Stimulated activated CD4-positive, alpha-beta T cell treated with anti-CD3 and anti-CD28 coated beads, Interleukin-1b, Interleukin-23, amount 100 ng/mL, for 24 hours (primary cell): ENCODE measurements around the gene NCAM1.

Source experiments
- DNase-seq, 4 experiments: peaks; one replicate each; pipeline ENCODE4 v3.0.0-alpha.2; 2020; ENCODE audit warnings: low read depth in 4 of 4, low spot score in 1 of 4

Gene NCAM1

GRCh38 chr11:113248702-113249490 lies 287.7 kb downstream of the NCAM1 start:
- DNase-seq = no peak

GRCh38 chr11:113249491-113249763 lies 288.2 kb downstream of the NCAM1 start:
- DNase-seq = no peak

GRCh38 chr11:113249786-113250185 lies 288.6 kb downstream of the NCAM1 start:
- DNase-seq = no peak

- no peak for DNase-seq
These were observed 290.1 kb downstream of the NCAM1 start for GRCh38 chr11:113251281-113251680.

- no peak for DNase-seq
These were observed 292.2 kb downstream of the NCAM1 start for GRCh38 chr11:113253406-113253805.

GRCh38 chr11:113255096-113255495 lies 293.9 kb downstream of the NCAM1 start:
- DNase-seq = no peak

- DNase-seq = no peak
These were observed 294.5 kb downstream of the NCAM1 start for GRCh38 chr11:113255741-113256140.

GRCh38 chr11:113256431-113257202 lies 295.4 kb downstream of the NCAM1 start:
- no peak for DNase-seq

- DNase-seq = no peak
These were observed 298.8 kb downstream of the NCAM1 start for GRCh38 chr11:113260096-113260425.

- DNase-seq = no peak
These were observed 299.3 kb downstream of the NCAM1 start for GRCh38 chr11:113260541-113260940.

GRCh38 chr11:113261709-113262475 lies 300.7 kb downstream of the NCAM1 start:
- DNase-seq = no peak

- no peak for DNase-seq
These were observed 301.4 kb downstream of the NCAM1 start for GRCh38 chr11:113262594-113262993.

GRCh38 chr11:113263458-113264259 lies 302.4 kb downstream of the NCAM1 start:
- no peak for DNase-seq

GRCh38 chr11:113265362-113265761 lies 304.1 kb downstream of the NCAM1 start:
- no peak for DNase-seq

- no peak for DNase-seq
These were observed 306.3 kb downstream of the NCAM1 start for GRCh38 chr11:113267493-113267892.

- no peak for DNase-seq
These were observed 307.9 kb downstream of the NCAM1 start for GRCh38 chr11:113269096-113269495.

- no peak for DNase-seq
These were observed 308.4 kb downstream of the NCAM1 start for GRCh38 chr11:113269636-113270035.

GRCh38 chr11:113270080-113270479 lies 308.9 kb downstream of the NCAM1 start:
- no peak for DNase-seq

GRCh38 chr11:113271551-113272245 lies 310.5 kb downstream of the NCAM1 start:
- DNase-seq = no peak

GRCh38 chr11:113272281-113272680 lies 311.1 kb downstream of the NCAM1 start:
- DNase-seq = no peak
